ENCODE results near the gene DNAI4. TPM values are rescaled to one million over a fixed set of nuclear protein-coding genes. Genes with fewer than 3 reads are reported as not detected.

The DNAI4 gene
- total and polyA plus RNA-seq, 2 of the 8 experiments (the other 6 are each of a cell fraction or from before 2014, with no cell fraction given): 0.32 to 2.1 TPM

DNA sequence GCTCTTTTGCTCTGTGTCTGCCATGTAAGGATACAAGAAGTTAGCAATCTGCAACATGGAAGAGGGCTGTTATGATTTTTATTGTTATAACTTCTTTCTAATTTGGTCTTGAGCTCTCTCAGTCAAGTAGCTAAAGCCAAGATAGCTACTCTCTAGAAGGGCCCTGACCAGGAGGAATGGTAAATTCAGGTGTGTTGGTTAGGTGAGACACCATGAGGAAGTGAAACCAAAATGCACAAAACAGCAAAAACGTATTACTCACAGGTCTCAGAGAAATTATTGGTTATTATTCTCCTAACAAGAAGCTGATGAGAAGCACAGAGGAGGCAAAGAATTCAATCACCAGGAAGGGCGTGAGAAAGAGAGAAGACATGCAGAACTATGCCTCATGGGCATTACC, 71.8 kb downstream of the DNAI4 start (continued):
- TF ChIP-seq TBP (IDR thresholded peaks at IDR 0.05; ENCODE audit: low read depth, low read length) (no peak), EGR1 (IDR thresholded peaks at IDR 0.05; ENCODE audit: borderline replicate concordance, low read depth, low read length) (no peak), KDM4A (IDR thresholded peaks at IDR 0.05; ENCODE audit: low read depth, low read length, severe bottlenecking) (no peak), RAD21 (IDR thresholded peaks at IDR 0.05 in 1 of 2, conservative IDR thresholded peaks at IDR 0.05 in 1 of 2; ENCODE audit: low read depth in 2 of 2, low read length in 2 of 2) (no peak), SAP30 (IDR thresholded peaks at IDR 0.05; ENCODE audit: insufficient read depth, insufficient replicate concordance, low read length) (no peak)
- TF ChIP-seq, protein P1, sequence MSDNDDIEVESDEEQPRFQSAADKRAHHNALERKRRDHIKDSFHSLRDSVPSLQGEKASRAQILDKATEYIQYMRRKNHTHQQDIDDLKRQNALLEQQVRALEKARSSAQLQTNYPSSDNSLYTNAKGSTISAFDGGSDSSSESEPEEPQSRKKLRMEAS (IDR thresholded peaks at IDR 0.05): no peak

Measured in H1 (cell line).